Astrocyte of the cerebellum (primary cell): ENCODE measurements around the gene PAX7.

ENCODE experiments used
- DNase-seq: peaks from one replicate; pipeline ENCODE4 v3.0.0-alpha.2; 2011; ENCODE audit warnings: low read depth
- H3K4me3 ChIP-seq: 2 replicates; pipeline ENCODE4 v1.5.1; 2011; ENCODE audit warnings: mild to moderate bottlenecking, low read depth, low read length, moderate library complexity
- in situ Hi-C: cut with HindIII; loops from 2 replicates; pipeline ENCODE4 v1.10.0; 2017; ENCODE audit warnings: low sequenced_read_pairs
- TF ChIP-seq, protein P1 (sequence below): IDR thresholded peaks from 2 replicates; pipeline ENCODE4 v1.5.1; 2012; ENCODE audit warnings: low read length, low read depth, moderate library complexity, mild to moderate bottlenecking; ENCODE audit errors: missing control alignments

Gene PAX7

DNA sequence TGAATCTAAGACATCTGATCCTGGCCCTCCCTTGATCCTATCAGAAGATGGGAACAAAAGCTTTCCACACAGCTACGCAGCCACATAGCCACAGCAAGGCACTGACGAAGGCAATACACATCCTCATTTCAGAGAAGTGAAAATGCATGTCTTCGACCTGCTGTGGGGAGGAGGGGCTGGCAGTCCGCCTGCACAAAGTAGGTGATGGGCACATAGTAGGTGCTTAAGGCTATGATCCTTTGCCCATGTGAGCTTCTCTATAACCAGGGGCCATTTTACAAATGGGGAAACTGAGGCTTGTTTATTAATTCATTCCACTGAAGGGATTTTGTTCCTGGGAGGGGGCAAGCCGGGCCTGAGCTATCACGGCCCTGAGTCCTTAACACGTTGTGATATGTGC is 94.2 kb downstream of the PAX7 start:
- TF ChIP-seq, protein P1, sequence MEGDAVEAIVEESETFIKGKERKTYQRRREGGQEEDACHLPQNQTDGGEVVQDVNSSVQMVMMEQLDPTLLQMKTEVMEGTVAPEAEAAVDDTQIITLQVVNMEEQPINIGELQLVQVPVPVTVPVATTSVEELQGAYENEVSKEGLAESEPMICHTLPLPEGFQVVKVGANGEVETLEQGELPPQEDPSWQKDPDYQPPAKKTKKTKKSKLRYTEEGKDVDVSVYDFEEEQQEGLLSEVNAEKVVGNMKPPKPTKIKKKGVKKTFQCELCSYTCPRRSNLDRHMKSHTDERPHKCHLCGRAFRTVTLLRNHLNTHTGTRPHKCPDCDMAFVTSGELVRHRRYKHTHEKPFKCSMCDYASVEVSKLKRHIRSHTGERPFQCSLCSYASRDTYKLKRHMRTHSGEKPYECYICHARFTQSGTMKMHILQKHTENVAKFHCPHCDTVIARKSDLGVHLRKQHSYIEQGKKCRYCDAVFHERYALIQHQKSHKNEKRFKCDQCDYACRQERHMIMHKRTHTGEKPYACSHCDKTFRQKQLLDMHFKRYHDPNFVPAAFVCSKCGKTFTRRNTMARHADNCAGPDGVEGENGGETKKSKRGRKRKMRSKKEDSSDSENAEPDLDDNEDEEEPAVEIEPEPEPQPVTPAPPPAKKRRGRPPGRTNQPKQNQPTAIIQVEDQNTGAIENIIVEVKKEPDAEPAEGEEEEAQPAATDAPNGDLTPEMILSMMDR, result no peak
- no peak for DNase-seq
- no peak overlapping the region for H3K4me3 ChIP-seq
- in situ Hi-C loops, result no loop called here

DNA sequence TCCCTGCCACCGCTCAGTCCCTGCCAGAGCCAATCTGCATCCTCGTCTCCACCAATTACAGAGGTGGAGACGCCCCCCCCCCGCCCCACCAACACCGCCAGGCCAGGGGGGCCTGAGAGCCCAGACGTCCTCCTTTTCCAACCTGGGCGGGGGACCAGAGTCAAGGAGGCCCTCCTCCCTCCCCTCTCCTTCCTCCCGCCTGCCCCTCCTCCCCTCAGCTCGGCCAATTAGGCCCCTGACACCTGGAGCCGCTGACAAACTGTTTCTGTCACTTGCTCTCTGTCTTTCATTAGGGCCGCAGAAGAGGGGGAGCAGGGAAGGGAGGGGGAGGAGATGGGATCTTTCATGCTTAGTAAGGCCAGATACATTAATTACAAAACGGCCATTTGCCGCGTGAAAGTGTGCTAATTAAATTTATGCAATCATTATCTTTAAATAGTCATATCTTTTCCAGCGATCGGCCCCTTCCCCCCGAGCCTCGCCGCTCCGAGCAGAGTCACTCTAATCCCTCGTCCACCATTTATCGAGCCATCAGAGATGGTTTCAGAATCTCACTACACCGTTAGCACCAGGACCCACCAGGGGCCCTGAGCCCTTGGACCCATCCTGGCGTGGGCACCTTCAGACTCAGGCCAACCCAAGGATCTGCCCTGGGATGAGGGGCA is 94.7 kb downstream of the PAX7 start:
- TF ChIP-seq, protein P1, result no peak
- no peak overlapping the region for H3K4me3 ChIP-seq
- in situ Hi-C loops, result no loop called here
- DNase-seq, result no peak

DNA sequence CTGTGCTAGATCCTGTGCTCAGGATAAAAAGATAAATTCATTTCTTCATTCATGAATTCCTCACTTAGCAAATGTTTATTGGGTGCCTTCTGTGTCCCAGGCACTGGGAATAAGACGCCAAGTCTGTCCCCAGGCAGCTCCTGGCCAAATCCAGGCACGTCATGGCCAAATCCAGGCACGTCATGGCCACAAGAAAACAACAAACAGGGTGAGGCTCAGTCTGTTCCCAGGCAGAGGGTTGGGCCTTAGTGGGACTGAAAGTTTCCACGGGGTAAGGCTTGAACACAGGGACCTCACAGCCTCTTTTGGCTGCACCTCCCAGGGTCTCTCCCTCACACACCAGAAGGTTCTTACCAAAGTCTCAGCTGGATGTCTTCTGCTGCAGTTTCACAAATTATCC is 95.7 kb downstream of the PAX7 start:
- in situ Hi-C loops, result no loop called here
- DNase-seq, result no peak
- H3K4me3 ChIP-seq, result no peak overlapping the region
- TF ChIP-seq, protein P1, result no peak

DNA sequence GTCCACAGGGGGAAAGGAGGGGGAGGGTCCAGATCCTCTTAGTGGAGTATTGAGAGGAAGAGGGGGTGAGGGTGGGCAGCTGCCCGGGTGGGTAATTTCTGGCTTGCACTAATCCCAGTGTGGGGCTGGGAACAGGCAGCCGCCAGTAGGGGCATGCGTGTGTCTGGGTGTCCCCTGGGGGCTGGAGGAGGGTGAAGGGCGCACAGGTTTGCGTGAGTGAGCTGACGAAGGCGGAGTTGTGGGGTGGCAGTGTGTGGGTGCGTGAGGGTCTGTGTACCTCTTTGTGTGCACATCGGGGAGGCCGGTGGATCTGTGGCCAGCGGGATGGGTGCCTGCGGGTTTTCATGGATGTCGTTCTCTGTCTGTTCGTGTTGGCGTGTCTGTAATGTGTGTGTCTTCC is 97.3 kb downstream of the PAX7 start:
- in situ Hi-C loops, result no loop called here
- no peak for DNase-seq
- no peak overlapping the region for H3K4me3 ChIP-seq
- TF ChIP-seq, protein P1, result no peak

DNA sequence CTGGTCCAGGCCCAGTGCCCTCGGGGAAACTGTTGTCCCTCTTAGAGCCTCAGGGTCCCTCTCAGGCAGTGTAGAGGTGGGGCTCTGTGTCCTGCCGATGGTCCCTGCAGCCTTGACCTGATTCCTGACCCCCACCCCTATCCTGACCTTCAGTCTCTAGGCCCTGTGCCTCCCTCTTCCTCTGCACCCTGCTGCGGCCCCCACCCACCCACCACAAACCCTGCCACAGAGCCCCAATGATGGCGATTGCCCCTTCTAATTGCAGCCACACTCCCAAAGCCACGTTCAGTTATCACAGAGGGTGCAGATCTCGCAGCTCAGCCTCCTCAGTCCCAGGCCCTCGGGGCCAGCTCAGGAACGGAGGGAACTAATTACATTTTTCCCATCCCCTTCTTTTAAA is 99.7 kb downstream of the PAX7 start:
- no peak overlapping the region for H3K4me3 ChIP-seq
- in situ Hi-C loops, result no loop called here
- TF ChIP-seq, protein P1, result no peak
- no peak for DNase-seq

DNA sequence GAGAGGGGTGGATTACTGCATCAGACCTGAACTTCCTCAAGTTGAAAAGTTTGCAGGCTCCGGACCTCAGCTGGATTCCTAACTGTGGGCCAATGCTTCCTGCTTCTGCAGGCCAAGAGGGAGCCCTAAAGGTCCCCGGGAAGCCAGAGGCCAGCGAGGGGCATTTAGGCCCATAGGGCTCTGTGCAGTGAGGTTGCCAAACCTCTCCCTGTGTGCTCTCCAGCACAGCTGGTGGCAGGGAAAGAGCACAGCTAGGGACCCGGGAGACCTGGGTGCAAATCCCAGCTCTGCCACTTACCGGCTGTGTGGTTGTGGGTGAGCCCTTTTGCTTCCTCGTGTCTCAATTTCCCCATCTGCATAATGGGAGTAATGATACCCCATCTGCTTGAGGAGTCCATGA is 100.5 kb downstream of the PAX7 start:
- H3K4me3 ChIP-seq, result no peak overlapping the region
- no peak for DNase-seq
- in situ Hi-C loops, result no loop called here
- TF ChIP-seq, protein P1, result no peak

DNA sequence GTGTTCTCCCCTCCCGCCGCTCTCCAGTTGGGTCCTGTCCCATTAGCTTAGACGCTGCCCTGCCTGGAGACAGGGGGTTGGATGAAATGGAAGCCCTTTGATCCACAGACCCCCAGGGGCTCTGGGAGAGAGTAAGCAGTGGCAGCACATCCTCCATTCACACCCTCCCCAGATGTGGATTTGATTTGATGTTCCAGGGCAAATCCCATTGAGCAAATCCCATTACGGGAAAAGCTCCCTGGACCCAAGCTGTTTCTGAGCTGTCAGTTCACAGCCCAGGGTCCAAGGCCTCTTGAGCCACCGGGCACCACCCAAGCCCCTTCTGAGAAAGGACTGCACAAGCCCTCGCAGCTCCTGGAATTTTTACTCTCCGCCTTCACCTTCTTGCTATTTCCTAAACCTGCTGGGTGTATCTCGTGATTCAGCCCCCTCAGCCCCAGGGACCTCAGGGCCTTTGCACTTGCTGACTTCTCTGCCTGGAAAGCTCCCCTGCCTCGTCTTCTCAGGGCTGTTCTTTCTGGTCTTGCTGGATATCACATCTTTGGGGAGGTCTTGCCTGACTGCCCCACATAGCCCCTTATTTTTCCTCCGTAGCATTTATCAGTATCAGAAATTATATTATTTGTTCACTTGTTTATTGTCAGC is 101.1 kb downstream of the PAX7 start:
- no peak overlapping the region for H3K4me3 ChIP-seq
- in situ Hi-C loops, result no loop called here
- DNase-seq, result no peak
- TF ChIP-seq, protein P1, result no peak
